Measurements from ENCODE around the gene CASP2.

The CASP2 gene

DNA sequence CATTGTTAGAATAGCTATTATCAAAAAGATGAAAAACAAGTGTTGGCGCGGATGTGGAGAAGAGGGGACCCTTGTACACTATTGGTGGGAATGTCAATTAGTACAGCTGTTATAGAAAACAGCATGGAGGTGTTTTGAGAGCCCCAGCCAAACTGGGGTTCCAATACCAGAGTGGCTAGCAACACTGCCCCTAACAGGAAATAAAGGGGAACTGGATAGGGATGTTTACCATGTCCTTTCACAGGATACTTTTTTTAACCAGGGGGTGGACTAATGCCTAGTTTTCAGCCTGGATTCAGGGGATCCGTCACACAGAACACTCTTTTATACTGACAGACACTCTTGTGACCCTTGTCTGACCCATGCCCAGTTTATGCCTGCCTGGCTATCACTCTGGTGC lies 31.8 kb upstream of the CASP2 start:
- Histone ChIP-seq H3K27ac (replicated peaks) (no peak overlapping the region), H3K4me3 (replicated peaks; ENCODE audit: insufficient read depth, low read length) (no peak overlapping the region), H3K27me3 (ENCODE audit: insufficient read depth, poor library complexity, severe bottlenecking) (no peaks in the 10 kb centered on the region)
- no peak for DNase-seq (ENCODE audit: low read depth in 1 of 2, low spot score in 1 of 2)
- no peak for TF ChIP-seq GABPA (IDR thresholded peaks at IDR 0.05; ENCODE audit: low read depth)
- TF ChIP-seq POLR2AphosphoS5 (IDR thresholded peaks at IDR 0.05; ENCODE audit: low read depth) = no peak
- TF ChIP-seq, protein P1, sequence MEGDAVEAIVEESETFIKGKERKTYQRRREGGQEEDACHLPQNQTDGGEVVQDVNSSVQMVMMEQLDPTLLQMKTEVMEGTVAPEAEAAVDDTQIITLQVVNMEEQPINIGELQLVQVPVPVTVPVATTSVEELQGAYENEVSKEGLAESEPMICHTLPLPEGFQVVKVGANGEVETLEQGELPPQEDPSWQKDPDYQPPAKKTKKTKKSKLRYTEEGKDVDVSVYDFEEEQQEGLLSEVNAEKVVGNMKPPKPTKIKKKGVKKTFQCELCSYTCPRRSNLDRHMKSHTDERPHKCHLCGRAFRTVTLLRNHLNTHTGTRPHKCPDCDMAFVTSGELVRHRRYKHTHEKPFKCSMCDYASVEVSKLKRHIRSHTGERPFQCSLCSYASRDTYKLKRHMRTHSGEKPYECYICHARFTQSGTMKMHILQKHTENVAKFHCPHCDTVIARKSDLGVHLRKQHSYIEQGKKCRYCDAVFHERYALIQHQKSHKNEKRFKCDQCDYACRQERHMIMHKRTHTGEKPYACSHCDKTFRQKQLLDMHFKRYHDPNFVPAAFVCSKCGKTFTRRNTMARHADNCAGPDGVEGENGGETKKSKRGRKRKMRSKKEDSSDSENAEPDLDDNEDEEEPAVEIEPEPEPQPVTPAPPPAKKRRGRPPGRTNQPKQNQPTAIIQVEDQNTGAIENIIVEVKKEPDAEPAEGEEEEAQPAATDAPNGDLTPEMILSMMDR (IDR thresholded peaks at IDR 0.05; ENCODE audit: insufficient read depth, low read length) = peak; percentile 16
- TF ChIP-seq SPI1 (IDR thresholded peaks at IDR 0.05; ENCODE audit: borderline replicate concordance, low read depth) = peak; percentile 66; the same call in 1 of the 2 replicates
- TF ChIP-seq, protein P2, sequence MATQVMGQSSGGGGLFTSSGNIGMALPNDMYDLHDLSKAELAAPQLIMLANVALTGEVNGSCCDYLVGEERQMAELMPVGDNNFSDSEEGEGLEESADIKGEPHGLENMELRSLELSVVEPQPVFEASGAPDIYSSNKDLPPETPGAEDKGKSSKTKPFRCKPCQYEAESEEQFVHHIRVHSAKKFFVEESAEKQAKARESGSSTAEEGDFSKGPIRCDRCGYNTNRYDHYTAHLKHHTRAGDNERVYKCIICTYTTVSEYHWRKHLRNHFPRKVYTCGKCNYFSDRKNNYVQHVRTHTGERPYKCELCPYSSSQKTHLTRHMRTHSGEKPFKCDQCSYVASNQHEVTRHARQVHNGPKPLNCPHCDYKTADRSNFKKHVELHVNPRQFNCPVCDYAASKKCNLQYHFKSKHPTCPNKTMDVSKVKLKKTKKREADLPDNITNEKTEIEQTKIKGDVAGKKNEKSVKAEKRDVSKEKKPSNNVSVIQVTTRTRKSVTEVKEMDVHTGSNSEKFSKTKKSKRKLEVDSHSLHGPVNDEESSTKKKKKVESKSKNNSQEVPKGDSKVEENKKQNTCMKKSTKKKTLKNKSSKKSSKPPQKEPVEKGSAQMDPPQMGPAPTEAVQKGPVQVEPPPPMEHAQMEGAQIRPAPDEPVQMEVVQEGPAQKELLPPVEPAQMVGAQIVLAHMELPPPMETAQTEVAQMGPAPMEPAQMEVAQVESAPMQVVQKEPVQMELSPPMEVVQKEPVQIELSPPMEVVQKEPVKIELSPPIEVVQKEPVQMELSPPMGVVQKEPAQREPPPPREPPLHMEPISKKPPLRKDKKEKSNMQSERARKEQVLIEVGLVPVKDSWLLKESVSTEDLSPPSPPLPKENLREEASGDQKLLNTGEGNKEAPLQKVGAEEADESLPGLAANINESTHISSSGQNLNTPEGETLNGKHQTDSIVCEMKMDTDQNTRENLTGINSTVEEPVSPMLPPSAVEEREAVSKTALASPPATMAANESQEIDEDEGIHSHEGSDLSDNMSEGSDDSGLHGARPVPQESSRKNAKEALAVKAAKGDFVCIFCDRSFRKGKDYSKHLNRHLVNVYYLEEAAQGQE (IDR thresholded peaks at IDR 0.05; ENCODE audit: insufficient replicate concordance, low read depth) = no peak

DNA sequence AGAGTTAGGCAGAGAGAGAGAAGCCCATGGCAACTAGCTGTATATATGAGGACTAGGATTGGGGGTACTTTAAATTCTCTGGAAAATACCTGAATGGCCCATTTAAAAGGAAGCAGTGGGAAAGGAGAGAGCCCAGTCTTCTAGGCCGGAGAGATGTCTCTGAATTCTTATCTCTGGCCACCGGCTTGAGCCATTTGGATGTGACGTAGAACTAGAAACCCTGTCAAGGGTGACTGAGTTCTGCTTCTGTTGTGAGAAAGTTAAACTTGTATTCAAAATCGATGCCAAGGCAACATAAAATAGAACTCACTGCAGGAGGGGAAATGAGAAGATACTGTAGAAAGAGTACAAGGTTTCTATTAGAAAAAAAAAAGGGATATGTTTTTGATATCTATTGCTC lies 31.2 kb upstream of the CASP2 start:
- Histone ChIP-seq H3K4me3 (replicated peaks; ENCODE audit: insufficient read depth, low read length) (no peak overlapping the region), H3K27me3 (ENCODE audit: insufficient read depth, poor library complexity, severe bottlenecking) (no peaks in the 10 kb centered on the region), H3K27ac (replicated peaks) (no peak overlapping the region)
- TF ChIP-seq GABPA (IDR thresholded peaks at IDR 0.05; ENCODE audit: low read depth) (no peak), SPI1 (IDR thresholded peaks at IDR 0.05; ENCODE audit: borderline replicate concordance, low read depth) (no peak), POLR2AphosphoS5 (IDR thresholded peaks at IDR 0.05; ENCODE audit: low read depth) (no peak)
- TF ChIP-seq, protein P1 (IDR thresholded peaks at IDR 0.05; ENCODE audit: insufficient read depth, low read length) = no peak
- TF ChIP-seq, protein P2 (IDR thresholded peaks at IDR 0.05; ENCODE audit: insufficient replicate concordance, low read depth) = no peak
- DNase-seq (ENCODE audit: low read depth in 1 of 2, low spot score in 1 of 2) = no peak

DNA sequence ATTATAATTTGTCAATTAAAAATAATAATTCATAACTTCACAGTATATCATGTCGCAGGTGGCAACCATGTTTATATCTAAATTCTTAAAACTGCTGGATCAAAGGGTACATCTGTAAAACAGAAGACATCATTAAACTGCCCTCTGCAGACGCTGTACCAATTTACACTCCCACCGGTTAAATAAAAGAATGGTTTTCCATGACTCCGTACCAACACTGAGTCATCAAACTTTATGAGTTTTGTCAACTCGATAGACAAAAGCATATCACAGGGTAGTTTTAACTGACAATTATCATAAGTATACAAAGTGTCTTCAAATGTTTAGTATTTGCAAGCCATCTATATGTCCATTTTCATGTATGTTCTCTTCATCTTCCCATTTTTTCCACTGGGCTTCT lies 30.6 kb upstream of the CASP2 start:
- Histone ChIP-seq H3K4me3 (replicated peaks; ENCODE audit: insufficient read depth, low read length) (no peak overlapping the region), H3K27ac (replicated peaks) (no peak overlapping the region), H3K27me3 (ENCODE audit: insufficient read depth, poor library complexity, severe bottlenecking) (no peaks in the 10 kb centered on the region)
- no peak for DNase-seq (ENCODE audit: low read depth in 1 of 2, low spot score in 1 of 2)
- TF ChIP-seq SPI1 (IDR thresholded peaks at IDR 0.05; ENCODE audit: borderline replicate concordance, low read depth) = no peak
- TF ChIP-seq, protein P2 (IDR thresholded peaks at IDR 0.05; ENCODE audit: insufficient replicate concordance, low read depth) = no peak
- no peak for TF ChIP-seq GABPA (IDR thresholded peaks at IDR 0.05; ENCODE audit: low read depth)
- TF ChIP-seq, protein P1 (IDR thresholded peaks at IDR 0.05; ENCODE audit: insufficient read depth, low read length) = no peak
- TF ChIP-seq POLR2AphosphoS5 (IDR thresholded peaks at IDR 0.05; ENCODE audit: low read depth) = no peak

All from HL-60 (cell line).